Prostate gland (tissue), 2 donors: ENCODE data around the gene ARHGAP26.

Source experiments
- CTCF ChIP-seq, 4 experiments: fragments of 200-600 bp in 2 of 4; fragments of 450-650 bp in 2 of 4; sonication (generic) in 2 of 4; IDR thresholded peaks; 1 replicate in 3 of 4; 2 replicates in 1 of 4; pipeline ENCODE4 v1.5.1; 2016 to 2019; ENCODE audit warnings: antibody characterized with exemption in 4 of 4, mild to moderate bottlenecking in 2 of 4, moderate library complexity in 2 of 4
- POLR2A ChIP-seq: fragments of 450-650 bp; IDR thresholded peaks from one replicate; pipeline ENCODE4 v1.6.1; 2016; ENCODE audit warnings: antibody characterized with exemption, mild to moderate bottlenecking

GRCh38 chr5:143128412-143129071 is 358.4 kb downstream of the ARHGAP26 start:
- TF ChIP-seq CTCF (IDR thresholded peaks at IDR 0.05), result no peak
- TF ChIP-seq POLR2A, result no peak
